GM19351 (cell line): ENCODE measurements around the gene SLC5A2.
"Not testable (repeated sequence)": the region's sequence is repeated elsewhere in the genome, so short reads cannot be mapped to it uniquely, and the experiment has no call there.

Experiments
- ATAC-seq: cut with Tn5 transposase; IDR thresholded peaks from one replicate; pipeline ENCODE4 v1.9.1; 2021; ENCODE audit warnings: mild to moderate bottlenecking, moderate library complexity; ENCODE audit not compliant: unreplicated experiment

The SLC5A2 gene

DNA sequence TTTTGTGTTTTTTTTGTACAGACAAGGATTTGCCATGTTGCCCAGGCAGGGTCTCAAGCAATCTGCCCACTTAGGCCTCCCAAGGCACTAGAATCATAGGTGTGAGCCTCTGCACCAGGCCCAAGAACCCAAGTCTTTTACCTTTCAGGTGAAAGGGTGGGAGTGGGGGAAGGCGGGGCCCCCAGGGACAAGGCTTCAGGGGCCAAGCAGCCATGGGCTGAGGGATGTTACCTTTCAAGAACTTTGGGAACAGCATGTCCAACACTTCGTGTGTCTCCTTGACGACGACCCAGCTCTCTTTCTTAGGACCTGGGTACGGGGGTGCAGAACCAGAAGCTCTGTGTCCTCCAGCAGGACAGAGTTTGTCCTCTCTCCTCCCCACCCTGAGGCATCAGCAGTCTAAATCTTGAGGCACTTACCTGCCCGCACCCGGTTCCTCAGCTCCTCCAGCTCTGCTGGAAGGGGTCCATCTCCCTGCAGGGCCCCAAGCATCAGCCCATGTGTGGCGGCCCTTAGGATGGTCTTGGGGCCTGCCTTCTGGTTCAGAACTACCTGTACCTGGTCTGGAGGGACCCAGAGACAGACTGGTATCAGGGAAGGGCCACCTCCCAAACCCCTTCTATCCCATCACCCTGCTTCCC, 9.0 kb downstream of the SLC5A2 start:
- ATAC-seq: no peak

DNA sequence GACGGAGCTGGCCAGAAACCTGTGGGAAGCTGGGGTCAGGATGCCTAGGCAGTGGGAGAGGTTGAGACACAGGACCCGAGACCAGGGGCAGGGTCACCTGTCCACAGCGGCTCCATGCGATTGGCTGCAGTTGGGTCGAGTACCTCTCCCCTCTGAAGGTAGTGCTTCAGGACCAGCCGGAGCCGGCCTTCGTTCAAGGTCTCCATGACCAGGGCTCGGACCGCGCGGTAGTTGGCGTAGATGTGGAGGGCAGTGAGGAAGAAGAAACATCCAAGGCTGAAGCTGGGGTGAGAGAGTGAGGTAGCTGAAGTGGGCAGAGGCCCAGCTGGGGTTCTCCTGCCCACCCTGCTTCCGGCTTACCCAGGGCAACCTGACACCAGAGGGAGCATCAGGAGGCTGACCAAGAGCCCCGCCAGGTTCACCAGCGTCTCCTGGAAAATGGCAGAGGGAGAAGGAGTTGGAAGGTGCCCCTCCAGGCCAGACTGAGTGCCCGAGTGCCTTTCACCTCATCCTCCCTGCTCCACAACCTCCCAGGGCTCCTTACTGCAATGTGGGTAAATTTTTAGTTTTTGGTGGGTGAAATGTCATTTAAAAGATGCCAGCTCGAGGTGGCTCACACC, 10.7 kb downstream of the SLC5A2 start:
- ATAC-seq: no peak

DNA sequence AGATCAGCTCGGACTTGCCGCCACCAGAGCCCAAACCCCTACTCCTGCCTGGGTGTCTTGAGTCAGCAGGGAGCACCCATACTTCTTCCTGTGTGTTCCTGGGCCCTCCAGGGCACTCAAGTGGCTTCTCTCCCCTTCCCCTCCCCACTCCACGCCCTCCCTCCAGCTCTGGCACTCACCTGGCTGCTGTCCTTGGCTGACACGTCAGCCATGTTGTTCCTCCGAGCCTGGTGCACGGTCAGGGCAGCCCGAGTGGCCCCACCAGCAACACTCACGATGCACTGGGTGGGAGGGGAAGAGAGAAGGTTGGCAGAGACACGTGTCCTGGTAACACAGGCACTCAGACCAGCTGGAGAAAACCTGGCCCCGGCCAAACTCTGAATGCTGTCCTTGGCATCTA, 13.7 kb downstream of the SLC5A2 start:
- ATAC-seq: no peak

DNA sequence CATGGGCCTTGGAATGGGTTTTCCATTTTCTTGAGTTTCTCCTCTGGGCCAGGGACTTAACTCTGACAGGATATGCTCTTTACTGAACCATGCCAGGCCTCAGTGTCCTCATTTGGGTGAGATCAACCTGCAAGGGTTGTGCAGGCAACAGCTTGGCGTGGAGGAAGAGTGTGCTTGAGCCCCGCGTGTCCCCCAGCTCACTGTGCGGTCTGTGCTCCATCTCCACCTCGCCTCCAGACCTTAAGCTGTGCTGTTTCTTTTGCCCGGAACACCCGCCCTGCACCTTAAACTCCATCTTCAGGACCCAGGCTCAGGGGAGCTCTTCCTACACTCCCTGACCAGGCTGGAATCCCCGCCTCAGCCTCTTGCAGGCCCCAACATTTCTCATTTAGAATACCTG, 15.6 kb downstream of the SLC5A2 start:
- ATAC-seq: no peak

DNA sequence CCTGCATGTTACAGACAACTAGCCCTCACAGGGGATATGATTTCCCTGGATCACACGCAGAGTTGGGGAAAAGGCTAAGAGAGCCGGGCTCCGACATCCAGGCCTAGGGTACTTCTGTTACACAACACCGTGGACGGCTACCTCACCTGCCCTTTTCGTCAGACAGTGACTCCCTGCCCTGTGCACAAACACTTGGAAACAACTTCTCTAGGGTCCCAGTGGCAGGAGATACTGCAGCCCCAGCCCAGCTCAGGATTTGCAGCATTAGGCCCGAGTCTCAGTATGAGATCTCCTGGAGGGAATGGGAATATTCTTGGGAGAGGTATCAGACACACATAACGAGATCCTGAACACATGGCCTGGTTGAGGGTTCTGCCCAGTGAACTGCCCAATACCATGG, 17.0 kb downstream of the SLC5A2 start:
- no peak for ATAC-seq

- ATAC-seq: no peak
These were observed 18.5 kb downstream of the SLC5A2 start for GRCh38 chr16:31501226-31501965.

DNA sequence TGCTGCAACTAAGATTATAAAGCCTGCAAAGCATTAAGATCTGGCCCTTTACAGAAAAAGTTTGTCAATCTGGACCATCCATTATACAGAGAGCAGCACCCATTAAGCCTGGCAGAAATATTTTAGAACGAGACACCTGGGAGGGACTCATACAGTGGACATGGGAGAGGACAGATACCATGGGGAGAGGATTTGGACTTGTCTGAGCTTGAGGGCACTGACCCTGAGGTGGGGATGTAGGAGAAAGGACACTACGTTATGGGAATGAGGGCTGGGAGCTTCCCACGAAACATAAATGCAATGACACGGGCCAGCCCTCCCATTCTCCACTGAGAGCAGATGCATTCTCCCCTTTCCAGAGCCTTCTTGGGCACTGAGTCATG, 19.0 kb downstream of the SLC5A2 start:
- ATAC-seq: no peak

GRCh38 chr16:31502981-31503380, 20.1 kb downstream of the SLC5A2 start:
- no peak for ATAC-seq

- not testable (repeated sequence) for ATAC-seq
These were observed 20.6 kb downstream of the SLC5A2 start for GRCh38 chr16:31503555-31503954.

- no peak for ATAC-seq
These were observed 21.2 kb downstream of the SLC5A2 start for GRCh38 chr16:31504159-31504558.

- ATAC-seq: peak; percentile 48
These were observed 22.6 kb downstream of the SLC5A2 start for GRCh38 chr16:31505483-31505882.

DNA sequence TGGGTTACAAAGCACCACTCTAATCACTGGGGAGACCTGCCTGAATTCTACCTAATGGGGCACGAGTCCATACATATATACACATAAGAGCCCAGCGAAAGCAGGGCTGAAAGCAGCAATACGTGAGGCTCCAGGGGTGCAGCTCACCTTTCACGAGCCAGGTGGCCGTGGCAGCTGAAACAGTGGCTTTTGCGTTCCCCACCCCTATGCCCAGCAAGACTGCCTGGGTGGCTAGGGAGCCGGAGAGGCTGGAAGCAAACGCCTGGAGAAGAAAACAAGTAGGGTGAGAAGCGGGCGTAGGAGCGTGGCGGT, 24.6 kb downstream of the SLC5A2 start:
- peak; percentile 1 for ATAC-seq

DNA sequence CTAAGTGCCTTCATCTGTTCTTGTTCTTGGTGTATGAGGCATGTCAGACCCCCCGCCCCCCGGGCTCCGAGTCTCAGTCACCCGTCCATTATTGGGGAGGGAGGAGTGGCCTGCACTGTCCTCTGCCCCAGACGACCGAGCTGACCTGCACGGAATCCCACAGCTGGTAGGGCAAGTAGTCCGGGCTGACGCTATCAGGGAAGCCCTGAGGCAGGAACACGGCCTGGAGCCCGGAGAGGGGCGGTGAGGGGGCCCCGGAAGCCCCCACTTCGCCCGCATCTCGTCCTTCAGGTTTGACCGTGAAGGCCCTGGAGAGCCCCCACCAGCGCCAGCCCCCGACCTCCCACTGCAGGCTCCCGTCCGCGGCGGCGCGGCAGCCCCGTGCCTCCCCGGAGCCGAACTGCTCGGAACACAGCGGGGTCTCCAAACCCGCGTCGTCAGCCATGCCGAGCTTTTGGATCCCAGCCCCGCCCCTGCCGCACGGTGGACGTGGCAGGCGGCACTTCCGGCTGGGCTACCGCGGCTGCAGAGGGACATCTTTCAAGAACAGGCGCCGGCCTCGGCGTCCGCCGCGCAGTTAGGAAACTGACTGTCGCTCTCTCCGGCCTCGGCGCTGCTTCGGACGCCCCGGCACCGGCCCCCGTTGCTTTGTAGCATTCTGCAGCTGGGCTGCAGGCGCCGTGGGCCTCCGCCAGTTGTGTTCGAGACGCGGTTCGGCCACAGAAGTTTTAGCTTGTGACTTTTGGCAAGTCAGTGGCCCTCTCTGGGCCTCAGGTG, 25.2 kb downstream of the SLC5A2 start, which contains the start of gene RUSF1:
RUSF1 (minus strand) TSS at position 463 of the 777 bp plus-strand sequence; CDS start at position 445, 18 bp downstream.
- peak; percentile 88 for ATAC-seq

DNA sequence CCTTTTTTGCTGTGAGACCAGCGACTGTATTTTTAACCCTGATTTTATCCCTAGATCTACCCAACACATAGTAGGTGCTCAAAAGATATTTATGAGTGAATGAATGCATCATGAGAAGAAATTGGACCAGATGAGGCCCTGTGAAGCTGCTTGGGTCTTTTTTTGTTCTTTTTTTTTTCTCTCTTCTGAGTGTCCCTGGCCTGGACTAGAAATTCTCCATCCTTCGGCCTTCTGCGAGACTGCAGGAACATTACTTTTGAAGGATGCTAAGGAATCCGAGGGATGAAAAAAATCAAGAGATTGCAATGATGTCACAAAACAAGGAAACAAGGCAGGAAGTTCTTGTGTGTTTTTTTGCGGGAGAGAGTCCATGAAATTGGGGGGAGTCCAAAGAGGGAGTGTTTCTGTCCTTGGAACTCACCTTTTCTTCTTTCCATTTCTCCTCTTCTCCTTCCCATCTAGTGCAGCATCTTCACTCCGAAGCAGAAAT, 25.8 kb downstream of the SLC5A2 start:
- peak; percentile 0 for ATAC-seq

DNA sequence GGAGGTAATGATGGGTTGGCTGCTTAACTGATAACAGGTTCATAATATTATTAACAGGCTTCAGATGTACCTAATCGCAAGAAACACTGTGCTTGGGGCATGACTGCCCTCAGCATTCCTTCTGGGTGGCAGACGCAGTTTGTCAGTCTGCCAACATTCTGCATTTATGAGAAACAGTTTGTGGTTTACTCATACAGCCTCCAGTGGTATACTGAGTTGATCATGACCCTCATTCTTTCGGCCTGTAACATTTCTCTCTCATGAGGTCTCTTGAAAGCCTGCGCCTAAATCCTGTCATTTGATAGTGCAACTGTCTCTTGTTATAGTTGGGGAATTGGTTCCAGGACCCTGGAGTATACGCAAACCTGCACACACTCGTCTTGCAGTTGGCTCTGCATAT, 30.2 kb downstream of the SLC5A2 start:
- no peak for ATAC-seq

GRCh38 chr16:31513884-31514283, 31.0 kb downstream of the SLC5A2 start:
- no peak for ATAC-seq

DNA sequence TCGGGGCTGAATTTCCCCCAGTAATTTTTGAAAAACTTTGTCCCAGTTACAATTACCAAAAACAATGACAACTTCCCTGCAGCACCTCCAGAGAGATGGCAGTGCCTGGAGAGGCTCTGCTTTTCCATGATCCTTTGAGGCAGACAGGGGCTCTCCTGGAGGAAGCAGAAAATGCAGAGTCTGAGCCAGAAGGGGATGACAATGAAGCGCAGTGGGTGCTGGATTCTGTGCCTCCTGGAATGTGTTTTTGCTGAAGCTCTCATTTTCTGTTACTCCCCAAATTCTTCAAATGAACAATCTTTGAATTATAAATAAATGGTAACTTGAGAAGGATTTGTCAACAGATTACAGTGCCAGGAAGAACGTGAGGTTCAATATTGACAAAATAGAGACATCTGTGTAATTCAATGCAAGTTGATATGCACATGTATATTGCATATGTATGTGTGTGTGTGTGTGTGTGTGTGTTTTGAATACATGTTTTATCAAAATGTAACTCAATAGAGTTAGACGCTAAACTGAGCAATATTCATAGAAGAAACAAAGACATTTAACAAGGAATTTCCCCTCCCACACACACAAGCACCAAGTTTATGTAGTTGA, 35.0 kb downstream of the SLC5A2 start:
- ATAC-seq: no peak

DNA sequence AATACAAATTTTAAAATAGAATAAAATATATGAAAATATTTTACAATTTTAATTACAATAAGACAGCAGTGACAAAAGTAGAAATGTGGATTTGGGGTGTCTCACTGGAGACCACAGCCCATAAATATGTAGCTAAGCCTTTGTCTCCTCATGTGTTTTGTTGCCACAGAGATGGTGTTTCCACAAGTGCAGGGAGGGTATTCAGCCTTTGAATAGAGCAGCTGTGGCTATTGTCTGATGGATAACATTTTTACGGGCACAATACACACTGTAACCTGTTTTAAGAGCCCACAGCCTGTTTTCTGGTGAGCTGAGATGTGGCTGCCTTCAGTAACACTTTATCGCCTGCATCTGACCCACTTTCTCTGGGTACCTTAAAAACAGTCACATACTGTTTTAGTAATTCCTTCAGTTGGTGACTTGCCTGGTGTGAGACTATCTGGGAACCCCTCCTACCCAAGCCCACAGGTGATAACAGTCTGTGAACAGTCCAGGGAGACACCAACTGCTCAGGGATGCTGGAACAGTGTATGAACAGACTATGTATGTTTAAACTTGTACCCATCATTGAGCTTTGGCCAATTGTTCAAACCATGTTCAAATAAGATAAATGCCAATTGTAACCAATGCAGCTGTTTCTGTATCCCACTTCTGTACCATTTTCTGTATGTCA, 37.0 kb downstream of the SLC5A2 start:
- ATAC-seq: no peak

DNA sequence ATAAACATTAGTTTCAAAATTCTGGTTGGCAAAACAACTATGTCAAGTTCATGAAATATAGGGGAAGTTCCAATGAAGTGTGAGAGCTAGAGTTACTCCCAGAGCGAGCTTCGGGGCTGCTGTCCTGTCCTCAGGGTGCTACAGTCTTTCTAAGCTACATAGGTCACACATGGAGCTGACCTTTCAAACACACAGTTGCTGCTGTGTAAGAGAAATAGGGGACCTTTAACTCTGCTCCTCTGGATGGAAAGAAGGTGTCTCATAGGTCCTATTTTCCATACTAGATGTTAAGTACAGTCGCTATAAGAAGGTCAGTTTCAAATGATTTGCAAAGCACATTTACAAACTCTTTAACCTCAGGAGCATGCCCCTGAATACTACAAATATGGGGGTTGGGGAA, 38.4 kb downstream of the SLC5A2 start:
- no peak for ATAC-seq

DNA sequence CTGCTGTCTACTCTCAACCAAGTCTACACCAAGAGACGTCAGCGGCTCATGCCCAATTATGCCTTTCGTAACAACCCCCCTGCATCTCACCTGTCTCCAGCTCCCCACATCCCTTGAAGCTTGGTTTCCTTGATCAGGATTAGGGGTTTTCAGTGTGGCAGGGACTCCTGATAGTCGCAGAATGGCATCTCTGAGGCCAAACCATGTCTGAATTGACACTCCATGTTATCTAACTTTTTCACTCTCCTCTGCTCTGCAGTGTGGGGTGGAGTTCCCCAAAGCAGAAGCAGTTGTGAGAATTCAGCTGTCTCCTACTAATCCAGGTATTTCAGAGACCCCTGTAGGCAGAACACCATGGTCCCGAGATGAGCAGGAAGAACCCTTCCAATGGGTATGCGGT, 39.1 kb downstream of the SLC5A2 start:
- no peak for ATAC-seq
